ENCODE data around the gene AKAP1. TPM values are rescaled to one million over a fixed set of nuclear protein-coding genes. Genes with fewer than 3 reads are reported as not detected.

Gene AKAP1
- total and polyA plus RNA-seq, 4 donors: 31.3 to 58.5 (median 39.8) TPM

GRCh38 chr17:57143361-57143760 is 58.3 kb downstream of the AKAP1 start (continued):
- TF ChIP-seq FOXA2 (IDR thresholded peaks at IDR 0.05) (no peak), JUND (IDR thresholded peaks at IDR 0.05) (no peak)

- WGBS: 85% methylated on average over 5 of the region's 5 CpGs
- Histone ChIP-seq H3K9me3 (ENCODE audit: control insufficient read depth in 4 of 4, low read length in 3 of 4) (peaks cover 0 to 2% (median 0%) of the 10 kb centered on the region in 4 donors), H3K9ac (ENCODE audit: low read depth in 1 of 2, low read length in 2 of 2) (no peak overlapping the region), H3K27me3 (ENCODE audit: control insufficient read depth in 4 of 4, insufficient read depth in 4 of 4, low read length in 3 of 4) (peaks cover 0 to 2% (median 0%) of the 10 kb centered on the region in 4 donors), H3K4me3 (ENCODE audit: low read depth in 1 of 3, low read length in 3 of 3) (no peak overlapping the region), H3K36me3 (ENCODE audit: control insufficient read depth in 4 of 4, insufficient read depth in 3 of 4, low read depth in 1 of 4, low read length in 3 of 4) (no peaks in the 10 kb centered on the region), H3K27ac (ENCODE audit: low read depth in 1 of 2, low read length in 2 of 2) (no peak overlapping the region), H3K4me1 (ENCODE audit: control insufficient read depth in 4 of 4, insufficient read depth in 4 of 4, low read length in 3 of 4) (no peaks in the 10 kb centered on the region)
- no peak for DNase-seq (ENCODE audit: low spot score)
- TF ChIP-seq ZBTB33 (IDR thresholded peaks at IDR 0.05) (no peak), NR2F2 (IDR thresholded peaks at IDR 0.05) (no peak), CTCF (IDR thresholded peaks at IDR 0.05; ENCODE audit: low read depth, low read length, missing input control) (no peak), FOXA1 (IDR thresholded peaks at IDR 0.05) (no peak), RXRA (IDR thresholded peaks at IDR 0.05) (no peak), JUND (IDR thresholded peaks at IDR 0.05) (no peak), HNF4A (conservative IDR thresholded peaks at IDR 0.05) (no peak), HNF4G (IDR thresholded peaks at IDR 0.05) (no peak), YY1 (IDR thresholded peaks at IDR 0.05) (no peak), FOXA2 (IDR thresholded peaks at IDR 0.05) (no peak), ATF3 (IDR thresholded peaks at IDR 0.05) (no peak), SP1 (IDR thresholded peaks at IDR 0.05) (no peak), EGR1 (IDR thresholded peaks at IDR 0.05; ENCODE audit: low read depth in 2 of 2) (no peak), REST (IDR thresholded peaks at IDR 0.05) (no peak)
Observed at GRCh38 chr17:57143919-57144318, 58.9 kb downstream of the AKAP1 start.

GRCh38 chr17:57144567-57144966 is 59.5 kb downstream of the AKAP1 start:
- H3K4me1 ChIP-seq (ENCODE audit: control insufficient read depth in 4 of 4, insufficient read depth in 4 of 4, low read length in 3 of 4): no peaks in the 10 kb centered on the region
- H3K9me3 ChIP-seq (ENCODE audit: control insufficient read depth in 4 of 4, low read length in 3 of 4): peaks cover 0 to 5% (median 4%) of the 10 kb centered on the region in 4 donors
- no peaks in the 10 kb centered on the region for H3K36me3 ChIP-seq (ENCODE audit: control insufficient read depth in 4 of 4, insufficient read depth in 3 of 4, low read depth in 1 of 4, low read length in 3 of 4)
- H3K27me3 ChIP-seq (ENCODE audit: control insufficient read depth in 4 of 4, insufficient read depth in 4 of 4, low read length in 3 of 4): peaks cover 0 to 2% (median 0%) of the 10 kb centered on the region in 4 donors
- DNase-seq (ENCODE audit: low spot score): no peak
- H3K27ac ChIP-seq (ENCODE audit: low read depth in 1 of 2, low read length in 2 of 2): no peak overlapping the region
- H3K9ac ChIP-seq (ENCODE audit: low read depth in 1 of 2, low read length in 2 of 2): no peak overlapping the region
- 70% methylated on average over 7 of the region's 7 CpGs for WGBS
- no peak overlapping the region for H3K4me3 ChIP-seq (ENCODE audit: low read depth in 1 of 3, low read length in 3 of 3)
- no peak for TF ChIP-seq FOXA1 (IDR thresholded peaks at IDR 0.05)
- TF ChIP-seq RAD21 (IDR thresholded peaks at IDR 0.05): no peak
- TF ChIP-seq NR2F2 (IDR thresholded peaks at IDR 0.05): no peak
- TF ChIP-seq MAX (IDR thresholded peaks at IDR 0.05): no peak
- no peak for TF ChIP-seq SP1 (IDR thresholded peaks at IDR 0.05)
- TF ChIP-seq YY1 (IDR thresholded peaks at IDR 0.05): no peak
- no peak for TF ChIP-seq ZBTB33 (IDR thresholded peaks at IDR 0.05)
- no peak for TF ChIP-seq REST (IDR thresholded peaks at IDR 0.05)
